ENCODE measurements around the gene GNL1.

Gene GNL1

DNA sequence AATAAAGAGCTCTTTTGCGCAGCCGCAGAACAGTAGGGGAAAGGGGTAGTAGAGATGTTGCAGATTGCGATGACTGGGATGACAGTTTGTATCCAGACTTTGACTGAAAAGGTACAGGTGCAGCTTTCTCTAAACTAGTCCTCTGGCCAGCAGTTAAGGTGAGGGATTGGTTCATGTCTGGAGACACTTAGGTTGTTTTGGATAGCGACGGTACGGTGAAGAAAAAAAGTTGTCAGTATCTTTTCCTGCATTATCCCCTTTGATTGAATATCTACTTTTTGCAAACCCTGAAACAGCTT lies 1.3 kb upstream of the GNL1 start:
- H3K4me3 ChIP-seq (replicated peaks; ENCODE audit: low read depth, low read length) = peak overlapping the region; percentile 99
- TF ChIP-seq, protein P1, sequence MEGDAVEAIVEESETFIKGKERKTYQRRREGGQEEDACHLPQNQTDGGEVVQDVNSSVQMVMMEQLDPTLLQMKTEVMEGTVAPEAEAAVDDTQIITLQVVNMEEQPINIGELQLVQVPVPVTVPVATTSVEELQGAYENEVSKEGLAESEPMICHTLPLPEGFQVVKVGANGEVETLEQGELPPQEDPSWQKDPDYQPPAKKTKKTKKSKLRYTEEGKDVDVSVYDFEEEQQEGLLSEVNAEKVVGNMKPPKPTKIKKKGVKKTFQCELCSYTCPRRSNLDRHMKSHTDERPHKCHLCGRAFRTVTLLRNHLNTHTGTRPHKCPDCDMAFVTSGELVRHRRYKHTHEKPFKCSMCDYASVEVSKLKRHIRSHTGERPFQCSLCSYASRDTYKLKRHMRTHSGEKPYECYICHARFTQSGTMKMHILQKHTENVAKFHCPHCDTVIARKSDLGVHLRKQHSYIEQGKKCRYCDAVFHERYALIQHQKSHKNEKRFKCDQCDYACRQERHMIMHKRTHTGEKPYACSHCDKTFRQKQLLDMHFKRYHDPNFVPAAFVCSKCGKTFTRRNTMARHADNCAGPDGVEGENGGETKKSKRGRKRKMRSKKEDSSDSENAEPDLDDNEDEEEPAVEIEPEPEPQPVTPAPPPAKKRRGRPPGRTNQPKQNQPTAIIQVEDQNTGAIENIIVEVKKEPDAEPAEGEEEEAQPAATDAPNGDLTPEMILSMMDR (IDR thresholded peaks at IDR 0.05; ENCODE audit: low read length, missing control alignments) = no peak
- DNase-seq (ENCODE audit: low read depth) = no peak

DNA sequence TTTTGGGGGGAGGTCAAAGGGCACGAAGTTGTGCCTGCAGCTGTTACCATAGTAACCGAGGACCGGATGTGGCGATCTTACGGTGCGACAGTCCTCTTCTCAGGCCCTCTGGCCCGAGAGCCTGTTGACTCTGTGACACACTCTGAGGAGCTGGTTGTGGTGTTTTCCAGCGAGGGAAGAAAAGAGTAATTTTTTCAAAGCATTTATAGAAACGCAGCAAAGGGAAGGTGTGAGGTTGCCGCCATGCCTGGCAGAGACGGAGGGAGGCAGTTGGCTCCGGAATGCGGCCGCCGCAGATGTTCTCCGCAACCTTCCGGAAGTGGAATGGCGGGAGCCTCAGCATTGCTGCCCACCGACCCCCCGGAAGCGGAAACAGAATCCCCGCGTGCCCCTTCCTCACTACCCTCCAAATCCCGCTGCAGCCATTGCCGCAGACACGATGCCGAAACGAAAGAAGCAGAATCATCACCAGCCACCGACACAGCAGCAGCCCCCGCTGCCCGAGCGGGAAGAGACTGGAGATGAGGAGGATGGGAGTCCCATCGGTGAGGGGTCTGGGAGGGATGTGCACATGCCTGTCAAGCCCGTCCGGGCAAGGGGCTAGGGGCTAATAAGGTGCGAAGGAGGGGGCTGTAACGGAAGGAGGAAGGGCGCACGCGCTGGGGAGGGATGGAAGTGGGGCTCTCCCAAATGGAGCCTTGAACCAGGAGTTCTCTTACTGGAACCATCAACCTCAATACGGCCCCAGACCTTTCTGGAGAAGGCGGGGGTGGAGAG lies 805 bp upstream of the GNL1 start, which contains the start of gene PRR3:
Gene PRR3, plus strand, starts transcription at position 390 of the 777 bp plus-strand sequence. Its CDS starts 50 bp downstream, at position 440.
- peak within 1 kb of the TSS; percentile 99 for H3K4me3 ChIP-seq (replicated peaks; ENCODE audit: low read depth, low read length)
- TF ChIP-seq, protein P1 (IDR thresholded peaks at IDR 0.05; ENCODE audit: low read length, missing control alignments) = no peak
- peak; percentile 90 for DNase-seq (ENCODE audit: low read depth)

DNA sequence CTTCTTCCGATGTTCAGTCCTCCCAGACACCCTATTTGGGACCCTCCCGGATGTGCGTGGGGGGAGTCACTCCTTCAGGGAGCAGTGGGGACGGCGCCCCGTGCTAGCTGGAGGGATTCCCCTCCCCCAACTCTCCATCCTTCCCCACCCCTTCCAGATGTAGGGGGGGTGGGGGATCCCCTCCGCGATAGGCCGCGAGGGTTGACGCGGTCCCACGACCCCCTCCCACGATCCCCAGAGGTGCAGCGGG lies 548 bp downstream of the GNL1 start:
- H3K4me3 ChIP-seq (replicated peaks; ENCODE audit: low read depth, low read length) = peak overlapping the region; percentile 99
- TF ChIP-seq, protein P1 (IDR thresholded peaks at IDR 0.05; ENCODE audit: low read length, missing control alignments) = no peak
- peak; percentile 36 for DNase-seq (ENCODE audit: low read depth)

DNA sequence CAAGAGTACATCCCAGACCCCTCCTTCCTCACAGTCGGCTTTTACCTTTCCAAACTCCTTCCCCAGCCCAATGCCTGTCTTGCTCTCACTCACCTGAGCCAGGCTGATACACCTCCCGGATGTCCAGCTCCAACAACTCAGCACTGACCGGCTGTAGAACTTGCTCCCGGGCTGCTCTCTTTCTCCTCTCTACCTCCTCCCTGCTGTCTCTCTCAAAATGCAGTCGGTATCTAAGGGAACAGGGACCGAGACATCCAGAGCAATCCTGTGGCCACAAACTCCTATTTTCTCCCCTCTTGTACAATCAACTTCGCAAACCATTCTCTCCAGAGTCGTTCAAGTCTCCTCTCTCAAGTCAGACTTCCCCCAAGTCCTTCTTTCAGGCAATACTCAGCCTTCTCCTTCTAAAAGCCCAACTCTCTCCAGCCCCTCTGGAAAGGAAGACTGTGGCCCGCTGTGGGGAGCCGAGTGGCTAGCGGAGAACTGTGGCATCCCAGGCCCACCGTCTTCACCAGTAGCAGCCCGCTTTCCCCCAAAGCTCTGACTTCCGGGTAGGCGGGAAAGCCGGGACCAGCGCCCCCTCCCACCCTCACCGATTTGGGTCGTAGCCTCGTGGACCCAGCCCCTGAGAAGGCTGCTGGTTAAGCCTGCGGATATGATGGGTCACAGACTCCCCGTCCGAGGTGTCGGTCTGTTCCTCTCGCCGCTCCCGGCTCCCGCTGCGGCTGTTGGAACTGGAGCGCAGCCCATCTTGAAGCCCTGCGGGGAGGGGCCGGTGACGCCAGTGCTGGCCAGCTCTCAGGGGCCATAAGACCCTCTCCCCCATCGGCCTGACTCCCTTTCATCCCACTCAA lies 1.1 kb downstream of the GNL1 start:
- TF ChIP-seq, protein P1 (IDR thresholded peaks at IDR 0.05; ENCODE audit: low read length, missing control alignments) = no peak
- H3K4me3 ChIP-seq (replicated peaks; ENCODE audit: low read depth, low read length) = peak overlapping the region; percentile 99
- no peak for DNase-seq (ENCODE audit: low read depth)

DNA sequence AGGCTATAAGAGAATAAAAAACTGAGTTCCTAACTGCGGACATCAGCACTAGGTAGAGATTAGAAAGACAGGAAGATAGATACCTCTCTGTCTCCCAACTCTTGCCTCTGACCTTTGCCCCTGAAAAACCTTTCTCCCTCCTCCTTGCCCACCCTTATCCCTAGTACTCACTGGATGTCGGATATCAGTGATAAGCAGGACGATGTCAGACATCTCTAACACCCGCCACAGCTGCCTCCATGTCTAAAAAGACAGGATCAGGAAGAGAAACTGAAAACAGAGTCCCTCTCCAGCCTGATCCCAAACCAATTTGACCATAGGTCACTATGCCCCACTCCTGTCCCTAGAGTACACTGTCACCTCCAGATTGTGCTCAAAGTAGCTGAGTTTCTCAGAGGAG lies 1.9 kb downstream of the GNL1 start:
- no peak overlapping the region for H3K4me3 ChIP-seq (replicated peaks; ENCODE audit: low read depth, low read length)
- no peak for DNase-seq (ENCODE audit: low read depth)
- TF ChIP-seq, protein P1 (IDR thresholded peaks at IDR 0.05; ENCODE audit: low read length, missing control alignments) = no peak

DNA sequence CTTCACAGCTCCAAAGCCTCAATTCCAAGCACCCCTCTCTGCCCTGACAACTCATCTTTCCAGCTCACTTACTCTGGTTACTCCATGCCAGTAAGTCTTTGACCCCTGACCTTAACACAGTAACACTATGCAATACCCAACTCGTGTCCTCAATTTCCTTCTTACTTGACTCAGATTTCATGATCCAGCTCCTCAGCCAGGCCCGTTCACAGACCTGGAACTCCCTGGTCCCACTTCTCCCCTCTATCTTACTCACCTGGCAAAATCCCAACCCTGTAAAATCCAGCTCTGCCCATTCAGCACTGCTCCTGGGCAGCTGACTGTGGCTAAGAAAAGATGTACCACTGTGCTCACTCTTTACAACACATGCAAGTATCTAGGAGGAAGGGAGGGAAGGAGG lies 7.9 kb downstream of the GNL1 start:
- TF ChIP-seq, protein P1 (IDR thresholded peaks at IDR 0.05; ENCODE audit: low read length, missing control alignments) = no peak
- no peak overlapping the region for H3K4me3 ChIP-seq (replicated peaks; ENCODE audit: low read depth, low read length)
- peak; percentile 7 for DNase-seq (ENCODE audit: low read depth)
